ENCODE measurements around the gene GRM6. TPM values are rescaled to one million over a fixed set of nuclear protein-coding genes. Genes with fewer than 3 reads are reported as not detected.

GRM6 gene
- total and polyA plus RNA-seq, 10 donors, result not detected

- DNase-seq, result peak; percentile 51
- intact Hi-C loops (cut with DNase I; ENCODE audit: low total_unique reads), result no loop called here
- H3K27me3 ChIP-seq (replicated peaks in 1 of 7), result peaks cover 0 to 59% (median 28%) of the 10 kb centered on the region in 7 donors
- H3K4me1 ChIP-seq, result peaks cover 0 to 13% (median 2%) of the 10 kb centered on the region in 6 donors
- 13 to 35% (median 21%) methylated on average over 19 to 20 of the region's 20 CpGs for WGBS, 5 donors
- no peak for TF ChIP-seq CTCF (IDR thresholded peaks at IDR 0.05 in 8 of 11, conservative IDR thresholded peaks at IDR 0.05 in 3 of 11)
- no peak for TF ChIP-seq POLR2A (IDR thresholded peaks at IDR 0.05)
- no peak overlapping the region for H3K4me3 ChIP-seq
- no peak overlapping the region for H3K27ac ChIP-seq
- no peaks in the 10 kb centered on the region for H3K36me3 ChIP-seq
- peaks cover 0 to 45% (median 25%) of the 10 kb centered on the region in 8 donors for H3K9me3 ChIP-seq
Observed at GRCh38 chr5:178993236-178993765, 1.8 kb downstream of the GRM6 start.

- Histone ChIP-seq H3K4me3 (no peak overlapping the region), H3K27me3 (replicated peaks in 1 of 7) (peaks cover 0 to 59% (median 28%) of the 10 kb centered on the region in 7 donors), H3K4me1 (peaks cover 0 to 13% (median 2%) of the 10 kb centered on the region in 6 donors), H3K36me3 (no peaks in the 10 kb centered on the region), H3K27ac (no peak overlapping the region), H3K9me3 (peaks cover 0 to 54% (median 33%) of the 10 kb centered on the region in 8 donors)
- WGBS, 5 donors, result 68 to 75% (median 71%) methylated on average over 9 of the region's 9 CpGs
- intact Hi-C loops (cut with DNase I; ENCODE audit: low total_unique reads), result no loop called here
- TF ChIP-seq POLR2AphosphoS5 (IDR thresholded peaks at IDR 0.05) (no peak), POLR2A (IDR thresholded peaks at IDR 0.05) (no peak), CTCF (IDR thresholded peaks at IDR 0.05 in 8 of 11, conservative IDR thresholded peaks at IDR 0.05 in 3 of 11) (no peak)
- no peak for DNase-seq
Observed at GRCh38 chr5:178992291-178992895, 2.7 kb downstream of the GRM6 start.

- intact Hi-C loops (cut with DNase I; ENCODE audit: low total_unique reads), result no loop called here
- H3K27ac ChIP-seq, result no peak overlapping the region
- no peaks in the 10 kb centered on the region for H3K36me3 ChIP-seq
- peaks cover 0 to 63% (median 42%) of the 10 kb centered on the region in 8 donors for H3K9me3 ChIP-seq
- H3K4me3 ChIP-seq, result no peak overlapping the region
- peaks cover 0 to 13% (median 2%) of the 10 kb centered on the region in 6 donors for H3K4me1 ChIP-seq
- 88 to 93% (median 91%) methylated on average over 21 to 28 of the region's 28 CpGs for WGBS, 5 donors
- DNase-seq, result peak; percentile 51
- H3K27me3 ChIP-seq (replicated peaks in 1 of 7), result peaks cover 0 to 51% (median 28%) of the 10 kb centered on the region in 7 donors
- TF ChIP-seq POLR2A (IDR thresholded peaks at IDR 0.05) (no peak), CTCF (IDR thresholded peaks at IDR 0.05 in 8 of 11, conservative IDR thresholded peaks at IDR 0.05 in 3 of 11) (no peak), POLR2AphosphoS5 (IDR thresholded peaks at IDR 0.05) (no peak)
Observed at GRCh38 chr5:178991190-178992145, 3.7 kb downstream of the GRM6 start.

Data from spleen (tissue), 11 donors.